T47D (cell line): Measurements from ENCODE around the gene PI3.
"Not testable (repeated sequence)": the region's sequence is repeated elsewhere in the genome, so short reads cannot be mapped to it uniquely, and the experiment has no call there.

Experiments
- DNase-seq, 2 experiments: peaks; one replicate each; pipeline versions ENCODE4 v3.0.0 to v3.0.0-alpha.2; 2011 to 2012; ENCODE audit warnings: low read depth in 1 of 2, low spot score in 1 of 2
- JUND ChIP-seq: IDR thresholded peaks from 2 replicates; pipeline ENCODE4 v1.6.1; 2012; ENCODE audit warnings: low read depth
- in situ Hi-C: cut with HindIII; loops from 2 replicates; pipeline ENCODE4 v1.10.0; 2016; ENCODE audit warnings: low sequenced_read_pairs, low pct_unique_long_range_greater_than_20kb

The PI3 gene

GRCh38 chr20:45174434-45175364 is at the start of gene PI3:
PI3 (plus strand) TSS chr20:45174902; CDS start chr20:45174923, 21 bp downstream.
- DNase-seq, result no peak
- in situ Hi-C loops, result no loop called here
- TF ChIP-seq JUND, result no peak

GRCh38 chr20:45128099-45128498 is 46.6 kb upstream of the PI3 start:
- TF ChIP-seq JUND, result no peak
- in situ Hi-C loops, result no loop called here
- no peak for DNase-seq

- TF ChIP-seq JUND, result no peak
- DNase-seq, result no peak
- in situ Hi-C loops, result no loop called here
Measured at GRCh38 chr20:45136911-45137310, 37.8 kb upstream of the PI3 start.

GRCh38 chr20:45138561-45139300 is 36.0 kb upstream of the PI3 start:
- DNase-seq, result peak in 1 of 2 experiments; percentile 56

GRCh38 chr20:45139733-45140375 is 34.8 kb upstream of the PI3 start:
- in situ Hi-C loops, DNase-seq: not testable (repeated sequence)

More at GRCh38 chr20:45138561-45139300, 36.0 kb upstream of the PI3 start:
- no peak for TF ChIP-seq JUND
- in situ Hi-C loops, result no loop called here

GRCh38 chr20:45140836-45141235 is 33.9 kb upstream of the PI3 start:
- TF ChIP-seq JUND, result no peak
- in situ Hi-C loops, result no loop called here
- no peak for DNase-seq

GRCh38 chr20:45149062-45149461 is 25.6 kb upstream of the PI3 start:
- in situ Hi-C loops, result no loop called here
- DNase-seq, result no peak

GRCh38 chr20:45152405-45152804 is 22.3 kb upstream of the PI3 start:
- no peak for DNase-seq
- in situ Hi-C loops, result no loop called here
- no peak for TF ChIP-seq JUND

More at GRCh38 chr20:45149062-45149461, 25.6 kb upstream of the PI3 start:
- no peak for TF ChIP-seq JUND

- DNase-seq, result no peak
- TF ChIP-seq JUND, result no peak
- in situ Hi-C loops, result no loop called here
Measured at GRCh38 chr20:45153147-45153546, 21.6 kb upstream of the PI3 start.

- in situ Hi-C loops, result no loop called here
- TF ChIP-seq JUND, result no peak
- no peak for DNase-seq
Measured at GRCh38 chr20:45153752-45154151, 20.9 kb upstream of the PI3 start.

GRCh38 chr20:45154183-45154582 is 20.5 kb upstream of the PI3 start:
- no peak for TF ChIP-seq JUND
- DNase-seq, result no peak
- in situ Hi-C loops, result no loop called here

GRCh38 chr20:45154794-45155193 is 19.9 kb upstream of the PI3 start:
- in situ Hi-C loops, DNase-seq: not testable (repeated sequence)

- in situ Hi-C loops, result no loop called here
Measured at GRCh38 chr20:45156713-45157112, 18.0 kb upstream of the PI3 start.

More at GRCh38 chr20:45156713-45157112, 18.0 kb upstream of the PI3 start:
- TF ChIP-seq JUND, result no peak
- no peak for DNase-seq
